ENCODE measurements around the gene ZMIZ1.

GRCh38 chr10:79304479-79305087, 235.8 kb downstream of the ZMIZ1 start:
- no peak for TF ChIP-seq CTCF (IDR thresholded peaks at IDR 0.05)
- no peak for TF ChIP-seq POLR2A (IDR thresholded peaks at IDR 0.05)
- TF ChIP-seq EP300 (IDR thresholded peaks at IDR 0.05) = no peak
